Mucosa of gallbladder (tissue), 1 donor: ENCODE measurements around the gene CYP1A2. TPM values are rescaled to one million over a fixed set of nuclear protein-coding genes. Genes with fewer than 3 reads are reported as not detected.
A peak's percentile ranks its signal among the peaks of the same experiment; 100 is the strongest.
"Not testable (repeated sequence)": the region's sequence is repeated elsewhere in the genome, so short reads cannot be mapped to it uniquely, and the experiment has no call there.

Experiments
- DNase-seq: peaks from one replicate; pipeline ENCODE4 v3.0.0-alpha.2; 2020; ENCODE audit warnings: low spot score
- total RNA-seq: library from RNA; stranded (reverse); gene quantifications from one replicate; pipeline ENCODE4 v1.2.1, GENCODE V29; 2021
- donor health status: DM: no; HTN: no; CAD: no.

The CYP1A2 gene
- total RNA-seq = 0.14 TPM

GRCh38 chr15:74748322-74748946 lies at the start of gene CYP1A2:
CYP1A2 (plus strand) TSS chr15:74748845; CDS start chr15:74749739, 894 bp downstream.
- no peak for DNase-seq

- DNase-seq = no peak
These were observed 39.6 kb upstream of the CYP1A2 start for GRCh38 chr15:74709011-74709410.

- DNase-seq = no peak
These were observed 38.8 kb upstream of the CYP1A2 start for GRCh38 chr15:74709892-74710291.

- DNase-seq = no peak
These were observed 38.1 kb upstream of the CYP1A2 start for GRCh38 chr15:74710319-74711094.

GRCh38 chr15:74712311-74712710 lies 36.3 kb upstream of the CYP1A2 start:
- no peak for DNase-seq

GRCh38 chr15:74716651-74717050 lies 32.0 kb upstream of the CYP1A2 start:
- no peak for DNase-seq

GRCh38 chr15:74722591-74722990 lies 26.1 kb upstream of the CYP1A2 start:
- no peak for DNase-seq

- no peak for DNase-seq
These were observed 25.5 kb upstream of the CYP1A2 start for GRCh38 chr15:74723187-74723586.

- peak; percentile 21 for DNase-seq
These were observed 24.8 kb upstream of the CYP1A2 start for GRCh38 chr15:74723754-74724334.

GRCh38 chr15:74724570-74725224 lies 23.9 kb upstream of the CYP1A2 start:
- no peak for DNase-seq

GRCh38 chr15:74725225-74725774 lies 23.3 kb upstream of the CYP1A2 start, which contains the start of gene CYP1A1:
CYP1A1 (minus strand) TSS chr15:74725528; CDS start chr15:74723097, 2,431 bp downstream.
- peak; percentile 21 for DNase-seq

GRCh38 chr15:74725845-74726773 lies 22.5 kb upstream of the CYP1A2 start:
- DNase-seq = peak; percentile 24

- DNase-seq = no peak
These were observed 21.9 kb upstream of the CYP1A2 start for GRCh38 chr15:74726774-74727164.

GRCh38 chr15:74727727-74728126 lies 20.9 kb upstream of the CYP1A2 start:
- DNase-seq = no peak

GRCh38 chr15:74728699-74729098 lies 19.9 kb upstream of the CYP1A2 start:
- not testable (repeated sequence) for DNase-seq

GRCh38 chr15:74729372-74729771 lies 19.3 kb upstream of the CYP1A2 start:
- DNase-seq = not testable (repeated sequence)

GRCh38 chr15:74730619-74731316 lies 17.9 kb upstream of the CYP1A2 start:
- DNase-seq = peak; percentile 34

GRCh38 chr15:74732846-74733245 lies 15.8 kb upstream of the CYP1A2 start:
- no peak for DNase-seq

- no peak for DNase-seq
These were observed 15.4 kb upstream of the CYP1A2 start for GRCh38 chr15:74733269-74733668.

GRCh38 chr15:74735305-74735704 lies 13.3 kb upstream of the CYP1A2 start:
- no peak for DNase-seq
